Liver (tissue), 9 donors: ENCODE data around the gene SLC8A1. TPM values are rescaled to one million over a fixed set of nuclear protein-coding genes. Genes with fewer than 3 reads are reported as not detected.

Source experiments
- DNase-seq: peaks from one replicate; pipeline ENCODE4 v3.0.0-alpha.2; 2017; ENCODE audit warnings: low spot score
- H3K27ac ChIP-seq, 2 donors: one replicate each; pipeline ENCODE4 v1.7.0; 2013; ENCODE audit warnings: inconsistent platforms in 2 of 2, low read length in 2 of 2, control low read depth in 1 of 2, low read depth in 1 of 2, mild to moderate bottlenecking in 1 of 2
- H3K27me3 ChIP-seq, 4 donors: one replicate each; pipeline versions ENCODE4 v1.6.1 to v1.7.0; 2013; ENCODE audit warnings: low read length in 3 of 4, inconsistent platforms in 1 of 4, mild to moderate bottlenecking in 1 of 4, moderate library complexity in 1 of 4; ENCODE audit not compliant: control insufficient read depth in 4 of 4, insufficient read depth in 4 of 4
- H3K36me3 ChIP-seq, 4 donors: one replicate each; pipeline versions ENCODE4 v1.6.1 to v1.7.0; 2013; ENCODE audit warnings: low read length in 3 of 4, mild to moderate bottlenecking in 3 of 4, low read depth in 1 of 4, moderate library complexity in 1 of 4; ENCODE audit not compliant: control insufficient read depth in 4 of 4, insufficient read depth in 3 of 4
- H3K4me1 ChIP-seq, 4 donors: one replicate each; pipeline versions ENCODE4 v1.6.1 to v1.7.0; 2013; ENCODE audit warnings: low read length in 3 of 4, mild to moderate bottlenecking in 3 of 4, moderate library complexity in 1 of 4; ENCODE audit not compliant: control insufficient read depth in 4 of 4, insufficient read depth in 4 of 4
- H3K4me3 ChIP-seq, 3 donors: one replicate each; pipeline versions ENCODE4 v1.6.1 to v1.7.0; 2013; ENCODE audit warnings: low read length in 3 of 3, control low read depth in 1 of 3, low read depth in 1 of 3, mild to moderate bottlenecking in 1 of 3
- H3K9ac ChIP-seq, 2 donors: one replicate each; pipeline ENCODE4 v1.7.0; 2013; ENCODE audit warnings: low read length in 2 of 2, mild to moderate bottlenecking in 2 of 2, moderate library complexity in 2 of 2, control low read depth in 1 of 2, low read depth in 1 of 2
- H3K9me3 ChIP-seq, 4 donors: one replicate each; pipeline versions ENCODE4 v1.6.1 to v1.7.0; 2013; ENCODE audit warnings: low read length in 3 of 4; ENCODE audit not compliant: control insufficient read depth in 4 of 4
- ATF3 ChIP-seq: IDR thresholded peaks from 2 replicates; pipeline ENCODE4 v1.6.1; 2016; ENCODE audit warnings: antibody characterized with exemption
- EGR1 ChIP-seq, 2 donors: IDR thresholded peaks; 2 replicates each; pipeline ENCODE4 v1.6.1; 2016 to 2018; ENCODE audit warnings: antibody characterized with exemption in 2 of 2, low read depth in 2 of 2
- FOXA1 ChIP-seq: IDR thresholded peaks from 2 replicates; pipeline ENCODE4 v1.6.1; 2016; ENCODE audit warnings: antibody characterized with exemption
- FOXA2 ChIP-seq: IDR thresholded peaks from 2 replicates; pipeline ENCODE4 v1.6.1; 2016; ENCODE audit warnings: antibody characterized with exemption
- GABPA ChIP-seq, 2 donors: IDR thresholded peaks in 1 of 2; conservative IDR thresholded peaks in 1 of 2; 2 replicates each; pipeline ENCODE4 v1.6.1; 2016; ENCODE audit warnings: antibody characterized with exemption in 2 of 2, mild to moderate bottlenecking in 1 of 2, moderate library complexity in 1 of 2
- JUND ChIP-seq, 2 donors: IDR thresholded peaks; 2 replicates each; pipeline ENCODE4 v1.6.1; 2016; ENCODE audit warnings: antibody characterized with exemption in 2 of 2
- MAX ChIP-seq: IDR thresholded peaks from 2 replicates; pipeline ENCODE4 v1.6.1; 2016; ENCODE audit warnings: antibody characterized with exemption
- NR2F2 ChIP-seq: IDR thresholded peaks from 2 replicates; pipeline ENCODE4 v1.6.1; 2016; ENCODE audit warnings: antibody characterized with exemption
- RAD21 ChIP-seq, 2 donors: IDR thresholded peaks; 2 replicates each; pipeline ENCODE4 v1.6.1; 2016; ENCODE audit warnings: antibody characterized with exemption in 2 of 2, mild to moderate bottlenecking in 2 of 2
- REST ChIP-seq: IDR thresholded peaks from 2 replicates; pipeline ENCODE4 v1.6.1; 2016; ENCODE audit warnings: antibody characterized with exemption, mild to moderate bottlenecking
- RXRA ChIP-seq, 2 donors: IDR thresholded peaks; 2 replicates each; pipeline ENCODE4 v1.6.1; 2017 to 2018; ENCODE audit warnings: antibody characterized with exemption in 2 of 2, mild to moderate bottlenecking in 1 of 2
- TAF1 ChIP-seq: conservative IDR thresholded peaks from 2 replicates; pipeline ENCODE4 v1.6.1; 2016; ENCODE audit warnings: antibody characterized with exemption, mild to moderate bottlenecking
- YY1 ChIP-seq: IDR thresholded peaks from 2 replicates; pipeline ENCODE4 v1.6.1; 2016; ENCODE audit warnings: antibody characterized with exemption, mild to moderate bottlenecking
- ZBTB33 ChIP-seq: IDR thresholded peaks from 2 replicates; pipeline ENCODE4 v1.6.1; 2016; ENCODE audit warnings: antibody characterized with exemption
- whole genome bisulfite sequencing: extraction: QIAGEN DNeasy Blood & Tissue Kit; methylation state at CpG from one replicate; pipeline ENCODE4 v1.1.7; 2013; 5-methylcytosine and 5-hydroxymethylcytosine counted together
- polyA plus RNA-seq, 2 donors: library from polyadenylated mRNA; stranded (reverse) in 1 of 2; unstranded in 1 of 2; fragments of 200-250 nt in 1 of 2; fragments of >200 nt in 1 of 2; fragmentation: Nextera tagmentation in 1 of 2; extraction: Ambion mirVana in 1 of 2; gene quantifications; one replicate each; pipeline versions ENCODE4 v1.2.1 to v1.2.3, GENCODE V29; 2013 to 2015
- total RNA-seq, 2 donors: library from RNA; depleted of rRNA; stranded (reverse); fragments of >200 nt; gene quantifications; one replicate each; pipeline ENCODE4 v1.2.3, GENCODE V29; 2014
- TF ChIP-seq, protein P1 (sequence below): fragments of 150-350 bp; IDR thresholded peaks from 2 replicates; pipeline ENCODE4 v1.5.1; 2017; ENCODE audit warnings: improper control_type of control experiment, low read depth, low read length; ENCODE audit not compliant: missing input control
- donor health status: healthy.
- donor health status: healthy.
- donor health status: healthy.
- donor health status: healthy.
- donor health status: healthy.

Gene SLC8A1
- total and polyA plus RNA-seq, 4 donors: 1.2 to 18.5 (median 8.2) TPM

GRCh38 chr2:40113997-40114396, 337.9 kb downstream of the SLC8A1 start:
- WGBS: 82% methylated on average over 4 of the region's 4 CpGs

More at GRCh38 chr2:40113997-40114396, 337.9 kb downstream of the SLC8A1 start:
- Histone ChIP-seq H3K9me3 (no peaks in the 10 kb centered on the region), H3K9ac (no peak overlapping the region), H3K36me3 (no peaks in the 10 kb centered on the region), H3K4me1 (no peaks in the 10 kb centered on the region), H3K27me3 (peaks cover 0 to 3% (median 0%) of the 10 kb centered on the region in 4 donors), H3K4me3 (no peak overlapping the region), H3K27ac (no peak overlapping the region)
- no peak for TF ChIP-seq RXRA (IDR thresholded peaks at IDR 0.05)
- TF ChIP-seq MAX: no peak
- TF ChIP-seq TAF1: no peak
- no peak for TF ChIP-seq JUND (IDR thresholded peaks at IDR 0.05)
- TF ChIP-seq ZBTB33: no peak
- no peak for TF ChIP-seq ATF3
- no peak for TF ChIP-seq FOXA2
- TF ChIP-seq NR2F2: no peak
- no peak for TF ChIP-seq GABPA (IDR thresholded peaks at IDR 0.05 in 1 of 2, conservative IDR thresholded peaks at IDR 0.05 in 1 of 2)
- TF ChIP-seq, protein P1, sequence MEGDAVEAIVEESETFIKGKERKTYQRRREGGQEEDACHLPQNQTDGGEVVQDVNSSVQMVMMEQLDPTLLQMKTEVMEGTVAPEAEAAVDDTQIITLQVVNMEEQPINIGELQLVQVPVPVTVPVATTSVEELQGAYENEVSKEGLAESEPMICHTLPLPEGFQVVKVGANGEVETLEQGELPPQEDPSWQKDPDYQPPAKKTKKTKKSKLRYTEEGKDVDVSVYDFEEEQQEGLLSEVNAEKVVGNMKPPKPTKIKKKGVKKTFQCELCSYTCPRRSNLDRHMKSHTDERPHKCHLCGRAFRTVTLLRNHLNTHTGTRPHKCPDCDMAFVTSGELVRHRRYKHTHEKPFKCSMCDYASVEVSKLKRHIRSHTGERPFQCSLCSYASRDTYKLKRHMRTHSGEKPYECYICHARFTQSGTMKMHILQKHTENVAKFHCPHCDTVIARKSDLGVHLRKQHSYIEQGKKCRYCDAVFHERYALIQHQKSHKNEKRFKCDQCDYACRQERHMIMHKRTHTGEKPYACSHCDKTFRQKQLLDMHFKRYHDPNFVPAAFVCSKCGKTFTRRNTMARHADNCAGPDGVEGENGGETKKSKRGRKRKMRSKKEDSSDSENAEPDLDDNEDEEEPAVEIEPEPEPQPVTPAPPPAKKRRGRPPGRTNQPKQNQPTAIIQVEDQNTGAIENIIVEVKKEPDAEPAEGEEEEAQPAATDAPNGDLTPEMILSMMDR: no peak
- no peak for TF ChIP-seq RAD21 (IDR thresholded peaks at IDR 0.05)
- TF ChIP-seq REST: no peak
- TF ChIP-seq FOXA1: no peak
- no peak for TF ChIP-seq EGR1 (IDR thresholded peaks at IDR 0.05; ENCODE audit: low read depth in 2 of 2)
- TF ChIP-seq YY1: no peak
- DNase-seq: no peak
